SKM-1 (cell line): Measurements from ENCODE around the gene STOML3.
A peak's percentile ranks its signal among the peaks of the same experiment; 100 is the strongest.

Experiments
- DNase-seq: peaks from one replicate; lab custom pipeline; 2025; ENCODE audit not compliant: unreplicated experiment; lab: John Stamatoyannopoulos, UW

STOML3 gene

DNA sequence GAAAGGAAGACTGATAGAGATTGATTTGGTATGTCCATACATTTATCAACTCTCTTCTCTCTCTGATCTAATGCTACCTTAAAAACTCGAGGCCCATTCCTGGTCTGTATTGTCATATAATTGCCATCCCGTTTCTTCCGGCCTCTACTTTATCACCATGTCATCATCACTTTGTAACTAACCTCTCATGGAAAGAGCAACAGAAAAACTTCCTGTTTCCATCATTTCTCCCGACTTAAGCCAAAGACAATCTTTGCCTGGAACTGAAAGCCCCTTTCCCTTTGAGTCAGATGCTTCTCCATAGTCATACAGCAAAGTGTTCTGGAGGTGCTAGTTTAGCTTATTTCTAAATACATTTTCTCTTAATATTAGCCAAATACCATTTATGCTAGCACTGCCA lies 2.8 kb upstream of the STOML3 start:
- no peak for DNase-seq

DNA sequence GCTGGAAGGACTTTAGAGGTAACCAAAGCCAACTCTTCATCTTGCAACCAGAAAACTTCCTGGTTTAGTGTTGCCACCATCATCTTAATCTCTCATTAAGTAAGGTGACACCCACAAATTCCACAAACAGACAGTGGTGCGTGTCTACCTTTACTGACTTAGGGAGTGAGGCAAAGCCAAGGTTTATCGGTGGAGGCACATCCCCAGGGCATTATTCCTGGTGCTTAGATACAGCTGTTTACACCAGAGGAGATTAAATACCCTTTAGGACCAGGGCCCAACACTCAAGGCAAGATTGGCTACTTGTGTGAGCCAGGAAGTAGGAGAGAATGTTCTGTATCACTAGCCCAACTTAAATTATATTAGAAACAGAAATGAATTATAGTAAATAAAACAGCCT lies 9.5 kb downstream of the STOML3 start:
- DNase-seq = no peak

DNA sequence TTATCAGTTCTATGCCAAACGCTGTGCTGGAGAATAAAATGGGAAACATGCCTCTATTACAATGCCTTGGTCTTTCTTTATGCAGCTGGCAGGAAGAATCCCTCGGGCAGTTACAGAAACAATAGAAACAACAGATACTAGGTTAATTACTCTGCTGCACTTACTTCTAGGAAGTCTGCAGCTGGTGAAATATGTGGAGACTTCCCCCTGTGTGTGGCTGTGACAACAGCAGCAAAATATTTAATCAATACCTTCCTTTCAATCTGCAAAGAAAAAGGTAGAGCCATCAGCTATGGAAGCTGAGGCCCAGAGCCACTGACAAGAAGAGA lies 9.9 kb downstream of the STOML3 start:
- no peak for DNase-seq

GRCh38 chr13:38979891-38980749 lies 10.5 kb downstream of the STOML3 start:
- DNase-seq = no peak

DNA sequence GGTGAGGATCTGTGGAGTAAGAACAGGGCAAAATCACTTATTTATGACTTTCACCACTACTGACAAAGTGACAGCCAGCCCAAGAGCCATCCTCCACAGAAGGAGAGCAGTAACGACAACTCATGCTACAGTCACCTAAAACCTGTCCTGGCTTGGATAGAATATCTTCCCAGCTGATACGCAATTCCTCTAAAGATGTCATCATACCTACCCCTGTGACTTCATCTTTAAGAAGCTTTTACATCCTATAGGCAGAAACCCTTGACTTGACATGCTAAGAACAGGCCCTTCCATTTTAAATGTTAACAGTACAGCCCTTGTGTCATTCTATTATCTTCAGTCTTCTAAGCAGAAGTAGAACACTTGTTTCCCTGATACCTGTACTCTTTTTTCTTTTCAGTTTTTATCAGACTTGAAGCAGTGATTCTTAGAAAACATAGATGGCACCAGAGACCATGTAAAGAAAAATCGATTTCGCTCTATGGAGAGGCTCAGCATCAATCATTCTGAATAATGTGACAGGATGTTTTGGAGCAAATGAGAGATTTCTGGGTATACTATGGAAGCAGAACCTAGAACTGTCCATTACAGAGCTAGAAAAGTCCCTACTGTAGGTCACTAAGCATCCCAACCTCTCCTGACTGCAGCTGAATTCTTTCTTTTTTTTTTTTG lies 20.1 kb downstream of the STOML3 start:
- DNase-seq = no peak

DNA sequence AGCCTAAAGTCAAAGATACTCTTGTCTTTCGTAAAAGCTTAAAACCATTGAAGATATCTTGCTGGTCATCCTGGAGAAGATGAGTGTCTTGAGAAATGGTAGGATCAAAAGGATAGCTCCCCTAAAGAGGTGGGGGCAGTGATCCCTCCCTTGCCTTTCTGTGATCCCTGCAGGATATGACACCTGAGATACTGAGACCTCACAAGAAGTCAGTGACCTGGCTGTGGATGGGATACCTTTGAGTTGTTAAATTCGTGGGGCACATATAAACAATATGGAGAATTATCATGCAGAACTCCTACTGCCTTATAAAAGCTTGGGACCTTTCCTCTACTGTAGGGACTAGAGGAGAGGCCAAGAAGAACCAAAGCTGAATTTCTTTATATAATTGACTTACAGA lies 21.4 kb downstream of the STOML3 start:
- DNase-seq = no peak

DNA sequence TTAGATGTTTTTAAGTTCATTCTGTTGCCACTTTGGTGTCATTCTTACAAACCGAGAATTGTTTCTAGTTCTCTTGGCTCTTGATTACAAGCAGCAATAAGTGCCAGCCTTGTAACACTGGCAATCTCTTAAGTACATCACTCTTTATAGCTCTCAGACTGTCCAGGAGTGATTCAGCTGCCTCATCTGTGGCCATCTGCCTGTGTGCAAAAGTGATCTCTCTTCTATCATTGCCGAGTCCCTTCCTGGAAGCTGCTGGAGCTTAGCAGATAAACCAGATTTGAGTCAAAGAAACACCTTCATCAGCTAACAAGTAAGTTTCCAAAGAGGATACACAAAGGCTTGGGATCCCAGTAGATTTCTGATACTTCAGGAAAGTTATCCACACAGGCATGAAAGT lies 23.2 kb downstream of the STOML3 start:
- no peak for DNase-seq

- DNase-seq = peak; percentile 3
These were observed 25.4 kb downstream of the STOML3 start for GRCh38 chr13:38965281-38965680.

DNA sequence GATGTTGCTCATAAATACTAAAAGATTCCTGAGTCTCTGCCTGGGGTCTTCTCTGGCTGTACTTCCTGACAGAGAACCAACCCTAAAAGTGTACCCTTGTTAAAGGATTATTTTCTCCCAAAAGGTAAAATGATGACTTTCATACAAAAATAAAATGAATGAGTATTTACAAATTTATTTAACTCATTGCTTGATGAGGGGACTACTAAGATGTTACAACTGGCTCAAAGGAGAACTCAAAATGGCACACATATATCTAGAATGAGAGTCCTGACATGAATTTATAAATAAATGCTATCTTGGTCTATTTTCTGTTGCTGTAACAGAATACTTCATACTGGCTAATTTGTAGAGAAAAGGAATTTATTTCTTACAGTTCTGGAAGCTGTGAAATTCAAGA lies 30.5 kb downstream of the STOML3 start:
- no peak for DNase-seq

- DNase-seq = no peak
These were observed 32.6 kb downstream of the STOML3 start for GRCh38 chr13:38957794-38958592.

- DNase-seq = no peak
These were observed 35.8 kb downstream of the STOML3 start for GRCh38 chr13:38954844-38955243.

DNA sequence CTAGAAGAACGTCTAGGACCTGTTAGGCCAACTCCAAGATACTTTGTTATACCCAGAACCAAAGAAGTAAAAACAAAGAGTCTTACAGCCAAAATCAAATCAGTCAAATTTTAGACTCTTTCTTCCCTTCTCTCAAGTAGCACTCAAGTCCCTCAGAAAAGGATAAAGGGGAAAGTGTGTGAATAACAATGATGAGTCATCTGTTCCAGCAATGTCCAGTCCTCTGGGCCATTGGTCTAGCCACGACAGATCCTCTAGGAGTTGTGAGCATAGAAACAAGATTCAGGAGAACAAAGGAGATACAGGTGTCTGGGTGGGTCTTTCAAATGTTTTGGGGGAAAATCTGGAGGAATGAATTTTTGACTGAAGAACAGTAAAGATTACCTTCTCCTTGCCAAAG lies 36.3 kb downstream of the STOML3 start:
- DNase-seq = no peak

DNA sequence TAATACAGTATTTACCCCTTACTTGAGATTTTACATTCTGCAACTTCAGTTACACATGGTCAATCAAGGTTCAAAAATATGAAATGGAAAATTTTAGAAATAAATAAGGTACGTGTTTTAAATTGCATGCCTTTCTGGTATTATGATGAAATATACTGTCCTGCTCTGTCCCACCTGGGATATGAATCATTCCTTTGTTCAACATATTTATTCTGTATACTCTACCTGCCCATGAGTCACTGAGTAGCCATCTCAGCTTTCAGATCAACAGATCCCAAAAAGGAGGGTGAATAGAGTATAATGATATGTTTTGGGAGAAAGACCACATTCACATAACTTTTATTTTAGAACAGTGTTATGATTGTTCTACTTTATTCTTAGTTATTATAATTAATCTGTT lies 37.8 kb downstream of the STOML3 start:
- DNase-seq = no peak

- DNase-seq = no peak
These were observed 38.9 kb downstream of the STOML3 start for GRCh38 chr13:38951525-38952313.

DNA sequence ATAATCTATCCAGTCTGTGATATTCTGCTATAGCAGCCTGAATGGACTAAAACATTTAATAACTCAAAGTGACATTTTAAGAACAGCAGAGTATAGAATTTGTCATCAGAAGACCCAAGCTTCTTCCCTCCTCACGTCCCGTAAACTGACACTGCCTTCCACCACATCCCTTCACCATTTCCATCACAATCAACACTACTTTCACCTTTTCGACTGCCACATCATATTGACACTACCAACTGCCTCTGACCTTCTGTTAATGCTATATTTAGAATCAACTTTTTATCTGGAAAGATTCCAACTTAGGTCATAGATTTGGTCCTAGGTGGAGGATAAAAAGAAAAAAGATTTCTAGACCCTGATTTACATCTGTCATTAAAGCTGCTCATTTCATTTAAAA lies 39.6 kb downstream of the STOML3 start:
- DNase-seq = no peak

- no peak for DNase-seq
These were observed 43.6 kb downstream of the STOML3 start for GRCh38 chr13:38947054-38947453.

DNA sequence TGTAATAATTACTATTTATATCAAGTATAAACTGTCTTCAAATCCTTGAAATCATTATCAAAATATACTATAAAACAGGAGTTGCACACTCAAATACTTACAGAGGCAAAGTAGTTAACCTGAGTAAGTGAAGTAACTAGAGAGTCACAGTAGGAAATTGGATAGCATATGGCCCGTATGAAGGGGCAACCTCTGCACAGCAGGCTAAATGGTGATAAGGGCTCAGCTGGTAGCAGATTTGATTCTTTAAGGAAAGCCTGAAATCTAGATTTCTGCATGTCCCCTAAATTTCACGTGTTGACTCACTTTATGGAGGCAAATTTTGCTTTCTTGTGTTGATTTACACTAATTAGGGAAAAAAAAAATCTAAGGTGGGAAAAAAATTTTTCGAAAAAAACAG lies 46.4 kb downstream of the STOML3 start:
- DNase-seq = no peak

- no peak for DNase-seq
These were observed 47.4 kb downstream of the STOML3 start for GRCh38 chr13:38943231-38943630.

GRCh38 chr13:38941353-38941945 lies 49.2 kb downstream of the STOML3 start:
- DNase-seq = no peak

- no peak for DNase-seq
These were observed 56.8 kb downstream of the STOML3 start for GRCh38 chr13:38933786-38934185.

DNA sequence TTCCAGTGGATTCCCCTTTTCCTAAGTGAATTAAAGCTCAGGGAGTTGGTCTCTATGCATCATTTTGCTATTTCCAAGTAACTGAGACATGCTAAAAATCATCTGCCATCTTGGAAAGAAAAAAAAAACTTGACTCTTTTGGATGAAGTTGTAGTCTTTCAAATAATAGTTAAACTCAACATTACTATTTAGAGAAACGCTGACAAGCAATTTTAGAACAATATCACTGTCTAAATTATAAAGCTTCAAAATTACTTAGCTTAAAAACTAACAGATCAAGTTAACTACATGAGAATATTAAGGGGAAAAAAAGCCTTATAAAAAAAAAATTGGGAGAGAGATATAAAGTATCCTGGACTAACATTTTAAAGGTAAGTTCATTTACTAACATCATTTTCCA lies 68.5 kb downstream of the STOML3 start:
- no peak for DNase-seq
